GM18951 (cell line): Measurements from ENCODE around the gene TRIM27.
"Not testable (repeated sequence)": the region's sequence is repeated elsewhere in the genome, so short reads cannot be mapped to it uniquely, and the experiment has no call there.

Experiments used
- POLR2A ChIP-seq: IDR thresholded peaks from 4 replicates; pipeline ENCODE4 v1.6.1; 2011; ENCODE audit warnings: mild to moderate bottlenecking; ENCODE audit not compliant: insufficient read length, insufficient read depth; ENCODE audit errors: extremely low read depth
- in situ Hi-C: fragments of 300-500 bp; cut with MboI; formaldehyde crosslinking; loops from one replicate; pipeline ENCODE4 v1.12.0; 2022; ENCODE audit warnings: low sequenced_read_pairs, mixed read lengths, inconsistent platforms; ENCODE audit not compliant: unreplicated experiment

Gene TRIM27

GRCh38 chr6:28858963-28859362, 64.8 kb downstream of the TRIM27 start:
- in situ Hi-C loops: no loop called here
- TF ChIP-seq POLR2A: no peak

- TF ChIP-seq POLR2A: no peak
- in situ Hi-C loops: no loop called here
Measured at GRCh38 chr6:28856620-28857005, 67.2 kb downstream of the TRIM27 start.

- in situ Hi-C loops: not testable (repeated sequence)
Measured at GRCh38 chr6:28854405-28854804, 69.4 kb downstream of the TRIM27 start.
